ENCODE results near the gene PARS2. TPM values are rescaled to one million over a fixed set of nuclear protein-coding genes. Genes with fewer than 3 reads are reported as not detected.

PARS2 gene
- total and polyA plus RNA-seq, 8 donors = 3.9 to 6.1 (median 5.5) TPM

- intact Hi-C loops (cut with DNase I) = no loop called here
These were observed 53.5 kb downstream of the PARS2 start for GRCh38 chr1:54710841-54711240.

GRCh38 chr1:54710434-54710833, 53.9 kb downstream of the PARS2 start:
- Histone ChIP-seq H3K27me3 (no peaks in the 10 kb centered on the region), H3K4me3 (no peak overlapping the region), H3K27ac (no peak overlapping the region), H3K9me3 (no peaks in the 10 kb centered on the region), H3K36me3 (no peaks in the 10 kb centered on the region), H3K4me1 (peaks cover 0 to 7% of the 10 kb centered on the region in 2 donors)
- TF ChIP-seq, protein P1, sequence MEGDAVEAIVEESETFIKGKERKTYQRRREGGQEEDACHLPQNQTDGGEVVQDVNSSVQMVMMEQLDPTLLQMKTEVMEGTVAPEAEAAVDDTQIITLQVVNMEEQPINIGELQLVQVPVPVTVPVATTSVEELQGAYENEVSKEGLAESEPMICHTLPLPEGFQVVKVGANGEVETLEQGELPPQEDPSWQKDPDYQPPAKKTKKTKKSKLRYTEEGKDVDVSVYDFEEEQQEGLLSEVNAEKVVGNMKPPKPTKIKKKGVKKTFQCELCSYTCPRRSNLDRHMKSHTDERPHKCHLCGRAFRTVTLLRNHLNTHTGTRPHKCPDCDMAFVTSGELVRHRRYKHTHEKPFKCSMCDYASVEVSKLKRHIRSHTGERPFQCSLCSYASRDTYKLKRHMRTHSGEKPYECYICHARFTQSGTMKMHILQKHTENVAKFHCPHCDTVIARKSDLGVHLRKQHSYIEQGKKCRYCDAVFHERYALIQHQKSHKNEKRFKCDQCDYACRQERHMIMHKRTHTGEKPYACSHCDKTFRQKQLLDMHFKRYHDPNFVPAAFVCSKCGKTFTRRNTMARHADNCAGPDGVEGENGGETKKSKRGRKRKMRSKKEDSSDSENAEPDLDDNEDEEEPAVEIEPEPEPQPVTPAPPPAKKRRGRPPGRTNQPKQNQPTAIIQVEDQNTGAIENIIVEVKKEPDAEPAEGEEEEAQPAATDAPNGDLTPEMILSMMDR (IDR thresholded peaks at IDR 0.05) = no peak
- ATAC-seq = no peak
- DNase-seq = no peak
- intact Hi-C loops (cut with DNase I) = no loop called here

More at GRCh38 chr1:54710841-54711240, 53.5 kb downstream of the PARS2 start:
- TF ChIP-seq, protein P1 (IDR thresholded peaks at IDR 0.05) = no peak
- no peak overlapping the region for H3K4me3 ChIP-seq
- DNase-seq = no peak
- H3K4me1 ChIP-seq = peaks cover 0 to 8% of the 10 kb centered on the region in 2 donors
- no peaks in the 10 kb centered on the region for H3K9me3 ChIP-seq
- H3K36me3 ChIP-seq = no peaks in the 10 kb centered on the region
- no peaks in the 10 kb centered on the region for H3K27me3 ChIP-seq
- no peak overlapping the region for H3K27ac ChIP-seq
- no peak for ATAC-seq

DNA sequence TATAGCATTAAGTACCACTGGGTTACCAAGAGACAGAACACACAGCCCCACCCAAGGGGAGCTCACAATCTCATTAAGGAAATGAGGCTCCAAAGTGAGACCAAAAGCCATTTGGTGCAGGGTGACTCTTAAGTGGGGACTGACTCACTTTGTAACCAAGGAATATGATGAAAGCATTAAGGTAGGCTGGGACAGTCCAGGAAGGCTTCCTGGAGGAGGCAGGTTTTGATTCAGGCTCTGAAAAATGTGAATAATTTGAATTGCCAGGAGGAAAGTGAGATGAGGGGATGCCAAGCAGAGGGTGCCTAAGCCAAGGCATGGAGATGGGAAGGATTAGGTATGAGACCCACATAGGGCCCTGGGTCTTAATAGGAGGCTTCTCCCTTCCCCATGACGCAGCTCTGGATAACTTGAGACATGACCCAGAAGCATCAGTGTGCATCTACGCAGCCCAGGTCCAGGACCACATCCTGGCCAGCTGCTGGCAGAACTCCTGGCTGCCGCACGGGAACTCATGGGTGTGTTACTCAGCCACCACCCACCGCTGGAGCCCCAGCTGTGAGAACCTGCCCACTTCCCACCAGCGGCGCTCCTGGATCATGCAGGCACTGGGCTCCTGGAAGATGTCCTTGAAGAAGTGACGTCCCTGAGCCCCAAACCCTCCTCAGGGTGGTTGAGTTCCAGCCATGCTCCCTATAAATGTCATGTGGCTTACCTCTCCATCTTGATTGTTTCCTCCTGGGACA, 54.6 kb downstream of the PARS2 start:
- H3K27me3 ChIP-seq = no peaks in the 10 kb centered on the region
- peaks cover 0 to under 1% of the 10 kb centered on the region in 2 donors for H3K4me1 ChIP-seq
- TF ChIP-seq, protein P1 (IDR thresholded peaks at IDR 0.05) = no peak
- no peak overlapping the region for H3K27ac ChIP-seq
- H3K9me3 ChIP-seq = no peaks in the 10 kb centered on the region
- DNase-seq (no peak), ATAC-seq (no peak)
- intact Hi-C loops (cut with DNase I) = no loop called here
- H3K4me3 ChIP-seq = no peak overlapping the region
- no peaks in the 10 kb centered on the region for H3K36me3 ChIP-seq

GRCh38 chr1:54708385-54708784, 55.9 kb downstream of the PARS2 start:
- Histone ChIP-seq H3K9me3 (no peaks in the 10 kb centered on the region), H3K4me1 (no peaks in the 10 kb centered on the region), H3K27ac (no peak overlapping the region), H3K27me3 (no peaks in the 10 kb centered on the region), H3K4me3 (no peak overlapping the region), H3K36me3 (no peaks in the 10 kb centered on the region)
- TF ChIP-seq, protein P1 (IDR thresholded peaks at IDR 0.05) = no peak
- DNase-seq = no peak
- ATAC-seq = no peak
- intact Hi-C loops (cut with DNase I) = no loop called here

Other genes starting within 250 kb of the PARS2 start
- 10 to 100 TPM in 1 of 2 donors, 1 to 10 TPM in 1; 8.5 to 10.4 TPM for gene ACOT11, start 216.3 kb downstream of the PARS2 start, total RNA-seq
- gene ACOT11, start 216.3 kb downstream of the PARS2 start, polyA plus RNA-seq (ENCODE audit: insufficient read length in 6 of 6) = 10 to 100 TPM; 10.6 to 15.9 (median 13.0) TPM
- not detected for gene FAM151A, start 141.0 kb downstream of the PARS2 start, total RNA-seq
- 1 to 10 TPM in 1 of 6 donors, under 1 TPM in 5; 0.44 to 1.4 (median 0.67) TPM for gene FAM151A, start 141.0 kb downstream of the PARS2 start, polyA plus RNA-seq (ENCODE audit: insufficient read length in 6 of 6)
- gene MROH7, start 122.7 kb downstream of the PARS2 start, total RNA-seq = 1 to 10 TPM in 1 of 2 donors, under 1 TPM in 1; 0.70 to 1.6 TPM
- 10 to 100 TPM in 5 of 6 donors, 1 to 10 TPM in 1; 8.7 to 16.2 (median 14.4) TPM for gene MROH7, start 122.7 kb downstream of the PARS2 start, polyA plus RNA-seq (ENCODE audit: insufficient read length in 6 of 6)
- 10 to 100 TPM; 15.0 to 20.0 TPM for gene TTC4, start 48.7 kb downstream of the PARS2 start, total RNA-seq
- gene TTC4, start 48.7 kb downstream of the PARS2 start, polyA plus RNA-seq (ENCODE audit: insufficient read length in 6 of 6) = 10 to 100 TPM; 32.7 to 36.7 (median 35.6) TPM
- gene TTC22, start 36.8 kb upstream of the PARS2 start, total RNA-seq = 1 to 10 TPM; 4.8 to 7.7 TPM
- gene TTC22, start 36.8 kb upstream of the PARS2 start, polyA plus RNA-seq (ENCODE audit: insufficient read length in 6 of 6) = 1 to 10 TPM; 2.9 to 5.1 (median 3.9) TPM
- 100 to 1,000 TPM; 668 to 741 TPM for gene DHCR24, start 122.7 kb upstream of the PARS2 start, total RNA-seq
- 10 to 100 TPM; 30.1 to 64.3 (median 41.7) TPM for gene DHCR24, start 122.7 kb upstream of the PARS2 start, polyA plus RNA-seq (ENCODE audit: insufficient read length in 6 of 6)
- 1 to 10 TPM; 1.5 to 1.6 TPM for gene TMEM61, start 216.1 kb upstream of the PARS2 start, total RNA-seq
- under 1 TPM; 0.20 to 0.29 (median 0.27) TPM for gene TMEM61, start 216.1 kb upstream of the PARS2 start, polyA plus RNA-seq (ENCODE audit: insufficient read length in 6 of 6)
- gene BSND, start 234.4 kb upstream of the PARS2 start, total RNA-seq = not detected
- gene BSND, start 234.4 kb upstream of the PARS2 start, polyA plus RNA-seq (ENCODE audit: insufficient read length in 6 of 6) = under 1 TPM in 5 of 6 donors, not detected in 1; 0.03 to 0.06 (median 0.06) TPM